Activated CD4-positive, alpha-beta T cell treated with anti-CD3 and anti-CD28 coated beads for 36 hours (primary cell): ENCODE data around the gene NFATC1. TPM values are rescaled to one million over a fixed set of nuclear protein-coding genes. Genes with fewer than 3 reads are reported as not detected.
"Not testable (repeated sequence)": the region's sequence is repeated elsewhere in the genome, so short reads cannot be mapped to it uniquely, and the experiment has no call there.

ENCODE experiments used
- ATAC-seq: fragments of 200-7000 bp; cut with Tn5 transposase; one replicate; pipeline ENCODE4 v1.10.0; 2021; ENCODE audit warnings: mild to moderate bottlenecking, moderate library complexity
- CTCF ChIA-PET: fragments of 350-600 bp; sonication (Branson Sonifier 250); formaldehyde crosslinking; loops from one replicate; lab custom pipeline; 2021; ENCODE audit warnings: antibody characterized with exemption; lab: Charles Lee
- POLR2A ChIA-PET: fragments of 350-600 bp; sonication (Branson Sonifier 250); formaldehyde crosslinking; loops from one replicate; lab custom pipeline; 2021; ENCODE audit warnings: antibody characterized with exemption, inconsistent platforms; lab: Charles Lee
- DNase-seq: peaks from one replicate; pipeline ENCODE4 v3.0.0-alpha.2; 2020
- H3K27ac Mint-ChIP-seq: one replicate; pipeline ENCODE4 v1.8.0; 2021; ENCODE audit warnings: mixed read lengths
- H3K27me3 Mint-ChIP-seq: one replicate; pipeline ENCODE4 v1.8.0; 2021; ENCODE audit warnings: mixed read lengths
- H3K36me3 Mint-ChIP-seq: one replicate; pipeline ENCODE4 v1.8.0; 2021; ENCODE audit warnings: low read depth, mixed read lengths
- H3K4me1 Mint-ChIP-seq: one replicate; pipeline ENCODE4 v1.8.0; 2021; ENCODE audit warnings: mixed read lengths
- H3K4me3 Mint-ChIP-seq: one replicate; pipeline ENCODE4 v1.8.0; 2021; ENCODE audit warnings: mild to moderate bottlenecking, moderate library complexity, mixed read lengths
- H3K9me3 Mint-ChIP-seq: one replicate; pipeline ENCODE4 v1.8.0; 2021; ENCODE audit warnings: low read depth, mixed read lengths
- intact Hi-C, 2 experiments: fragments of 100-400 bp; cut with DNase I in 1 of 2; cut with micrococcal nuclease in 1 of 2; formaldehyde crosslinking; loops; one replicate each; pipeline versions ENCODE4 v1.14.2 to v1.15.1; 2022 to 2024; cut with DNase I, micrococcal nuclease
- total RNA-seq, 2 experiments: library from RNA; stranded (reverse); gene quantifications; one replicate each; pipeline ENCODE4 v1.2.3, GENCODE V29; 2021

The NFATC1 gene
- total RNA-seq, 2 experiments from 2014 or later = 96.0 to 104 TPM

GRCh38 chr18:79502782-79503181 lies 107.1 kb downstream of the NFATC1 start:
- ChIA-PET POLR2A (no interaction called here), CTCF (no interaction called here)
- H3K4me3 Mint-ChIP-seq = no peak overlapping the region
- H3K36me3 Mint-ChIP-seq = peaks cover 43% of the 10 kb centered on the region
- intact Hi-C loops = no loop called here
- peak; percentile 16 for ATAC-seq
- H3K4me1 Mint-ChIP-seq = peaks cover 61% of the 10 kb centered on the region
- H3K9me3 Mint-ChIP-seq = peaks cover 25% of the 10 kb centered on the region
- H3K27ac Mint-ChIP-seq = peak overlapping the region; percentile 45
- no peaks in the 10 kb centered on the region for H3K27me3 Mint-ChIP-seq
- DNase-seq = peak; percentile 28

- CTCF ChIA-PET = interaction anchor here (1.2 kb wide), 1 partner anchor 105 kb away, joined by 3 read pairs; no protein-coding TSS in a partner anchor
- POLR2A ChIA-PET = interaction anchor here (1.0 kb wide), 1 partner anchor 20 kb away, joined by 5 read pairs; no protein-coding TSS in a partner anchor
- Mint-ChIP-seq H3K4me1 (peaks cover 67% of the 10 kb centered on the region), H3K36me3 (peaks cover 42% of the 10 kb centered on the region), H3K27me3 (no peaks in the 10 kb centered on the region), H3K9me3 (peaks cover 19% of the 10 kb centered on the region), H3K4me3 (no peak overlapping the region), H3K27ac (no peak overlapping the region)
- intact Hi-C loops = no loop called here
- ATAC-seq (no peak), DNase-seq (peak; percentile 6)
These were observed 107.7 kb downstream of the NFATC1 start for GRCh38 chr18:79503406-79503805.

DNA sequence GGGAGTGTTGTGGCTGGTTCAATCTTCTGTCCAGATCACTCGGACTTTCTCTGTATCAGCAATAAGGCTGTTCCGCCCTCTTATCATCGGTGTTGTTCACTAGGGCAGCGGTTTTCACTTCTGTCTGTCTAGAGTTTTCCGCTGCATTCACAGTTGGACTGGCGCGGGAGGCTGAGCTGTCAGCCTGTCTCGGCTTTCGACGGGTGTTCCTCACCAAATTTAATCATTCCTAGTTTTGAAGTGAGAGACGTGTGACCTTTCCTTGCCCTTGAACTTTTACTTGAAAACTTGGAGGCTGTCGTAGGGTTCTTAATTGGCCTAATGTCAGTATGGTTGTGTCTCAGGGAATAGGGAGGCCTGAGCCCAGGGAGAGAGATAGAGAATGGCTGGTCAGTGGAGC lies 108.3 kb downstream of the NFATC1 start:
- H3K27ac Mint-ChIP-seq = peak overlapping the region; percentile 77
- ChIA-PET CTCF (interaction anchor here (0.8 to 1.4 kb wide), 4 partner anchors 8 to 106 kb away, joined by 3 to 5 read pairs (median 4); no protein-coding TSS in a partner anchor), POLR2A (interaction anchor here (1.0 to 1.1 kb wide), 2 partner anchors 16 to 19 kb away, joined by 5 read pairs; no protein-coding TSS in a partner anchor)
- DNase-seq = peak; percentile 48
- H3K36me3 Mint-ChIP-seq = peaks cover 38% of the 10 kb centered on the region
- no peak overlapping the region for H3K4me3 Mint-ChIP-seq
- peaks cover 71% of the 10 kb centered on the region for H3K4me1 Mint-ChIP-seq
- peak; percentile 37 for ATAC-seq
- peaks cover 14% of the 10 kb centered on the region for H3K9me3 Mint-ChIP-seq
- no peaks in the 10 kb centered on the region for H3K27me3 Mint-ChIP-seq
- intact Hi-C loops = loop anchor here in 1 of 2 experiments (1.0 kb wide), 1 partner anchor 19 kb away; no protein-coding TSS in a partner anchor

DNA sequence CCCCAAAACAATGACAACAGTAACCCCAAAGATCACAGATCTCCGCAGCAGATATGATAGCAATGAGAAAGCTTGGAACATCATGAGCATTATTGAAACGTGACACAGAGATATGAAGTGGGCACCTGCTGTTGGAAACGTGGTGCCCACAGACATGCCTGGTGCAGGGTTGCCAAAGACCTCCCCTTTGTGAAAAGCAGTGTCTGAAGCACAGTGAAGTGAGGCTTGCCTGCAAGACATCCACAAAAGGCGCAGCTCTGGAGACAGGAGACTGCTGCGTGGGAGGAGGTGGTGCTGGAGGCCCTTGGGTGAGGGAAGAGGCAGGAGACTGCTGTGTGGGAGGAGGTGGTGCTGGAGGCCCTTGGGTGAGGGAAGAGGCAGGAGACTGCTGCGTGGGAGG lies 108.8 kb downstream of the NFATC1 start:
- H3K36me3 Mint-ChIP-seq = peaks cover 34% of the 10 kb centered on the region
- CTCF ChIA-PET = interaction anchor here (0.8 to 1.4 kb wide), 4 partner anchors 8 to 106 kb away, joined by 3 to 5 read pairs (median 4); no protein-coding TSS in a partner anchor
- not testable (repeated sequence) for H3K4me3 Mint-ChIP-seq, H3K27me3 Mint-ChIP-seq
- peak overlapping the region; percentile 77 for H3K27ac Mint-ChIP-seq
- H3K4me1 Mint-ChIP-seq = peaks cover 67% of the 10 kb centered on the region
- POLR2A ChIA-PET = interaction anchor here (1.0 to 1.1 kb wide), 2 partner anchors 16 to 19 kb away, joined by 5 read pairs; no protein-coding TSS in a partner anchor
- DNase-seq (peak; percentile 60), ATAC-seq (peak; percentile 54)
- H3K9me3 Mint-ChIP-seq = peaks cover 10% of the 10 kb centered on the region
- intact Hi-C loops = loop anchor here in 1 of 2 experiments (1.0 kb wide), 1 partner anchor 19 kb away; no protein-coding TSS in a partner anchor

- peak overlapping the region; percentile 88 for H3K27ac Mint-ChIP-seq
- H3K27me3 Mint-ChIP-seq, CTCF ChIA-PET, POLR2A ChIA-PET, ATAC-seq, intact Hi-C loops, H3K9me3 Mint-ChIP-seq, H3K4me3 Mint-ChIP-seq: not testable (repeated sequence)
- H3K36me3 Mint-ChIP-seq = peaks cover 35% of the 10 kb centered on the region
- peaks cover 65% of the 10 kb centered on the region for H3K4me1 Mint-ChIP-seq
- peak; percentile 4 for DNase-seq
These were observed 109.7 kb downstream of the NFATC1 start for GRCh38 chr18:79505465-79505864.

DNA sequence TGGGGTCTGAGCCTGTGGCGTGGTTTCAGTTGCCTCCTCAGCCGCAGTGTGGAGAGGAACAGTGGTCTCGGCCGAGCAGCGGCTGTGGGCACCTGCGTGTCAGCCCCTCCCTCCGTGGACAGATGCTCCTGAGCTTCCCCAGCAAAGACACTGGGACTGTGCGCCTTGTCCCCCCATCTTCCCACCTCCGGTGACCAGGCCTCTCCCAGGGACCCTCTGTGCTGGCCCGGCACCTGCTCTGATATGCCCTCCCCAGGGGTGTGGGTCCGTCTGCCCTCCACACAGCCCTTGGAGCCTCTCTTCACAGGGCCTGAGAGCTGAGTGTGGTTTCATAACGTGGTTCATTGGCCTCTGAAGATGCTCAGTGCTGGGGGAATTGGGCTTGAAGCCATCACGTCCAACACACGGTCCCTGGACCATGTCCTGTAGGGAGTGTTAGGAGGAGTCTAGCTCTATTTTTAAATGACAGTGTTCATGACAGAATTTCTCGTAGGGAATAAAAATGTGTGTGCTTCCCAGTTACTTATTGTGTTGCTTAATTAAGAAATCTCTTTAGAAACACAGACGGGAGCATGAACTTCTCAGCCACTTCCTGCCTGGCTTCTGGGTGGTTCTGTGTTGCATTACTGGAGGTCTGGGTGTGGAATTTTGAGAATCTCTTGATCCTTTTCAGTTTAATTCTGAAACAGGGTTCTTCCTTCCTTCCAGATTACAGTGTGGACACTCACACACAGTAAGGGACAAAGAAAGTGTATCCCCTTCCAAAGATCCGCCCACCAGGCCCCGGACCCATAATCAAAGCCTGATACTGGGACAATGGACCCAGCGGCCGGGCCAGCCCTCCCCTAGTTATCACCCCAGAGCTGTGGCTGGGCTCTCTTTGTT lies 110.7 kb downstream of the NFATC1 start:
- Mint-ChIP-seq H3K27me3 (no peaks in the 10 kb centered on the region), H3K4me1 (peaks cover 63% of the 10 kb centered on the region), H3K9me3 (no peaks in the 10 kb centered on the region), H3K4me3 (peak overlapping the region; percentile 60), H3K36me3 (peaks cover 31% of the 10 kb centered on the region), H3K27ac (peak overlapping the region; percentile 88)
- DNase-seq (peak; percentile 5), ATAC-seq (peak; percentile 1)
- intact Hi-C loops = loop anchor here (1.0 to 2.0 kb wide), 3 partner anchors 10 to 16 kb away; no protein-coding TSS in a partner anchor
- POLR2A ChIA-PET = interaction anchor here (2.8 kb wide), 1 partner anchor 17 kb away, joined by 14 read pairs; no protein-coding TSS in a partner anchor
- CTCF ChIA-PET = interaction anchor here (1.0 to 1.4 kb wide), 4 partner anchors 10 to 128 kb away, joined by 3 to 10 read pairs (median 4); no protein-coding TSS in a partner anchor

DNA sequence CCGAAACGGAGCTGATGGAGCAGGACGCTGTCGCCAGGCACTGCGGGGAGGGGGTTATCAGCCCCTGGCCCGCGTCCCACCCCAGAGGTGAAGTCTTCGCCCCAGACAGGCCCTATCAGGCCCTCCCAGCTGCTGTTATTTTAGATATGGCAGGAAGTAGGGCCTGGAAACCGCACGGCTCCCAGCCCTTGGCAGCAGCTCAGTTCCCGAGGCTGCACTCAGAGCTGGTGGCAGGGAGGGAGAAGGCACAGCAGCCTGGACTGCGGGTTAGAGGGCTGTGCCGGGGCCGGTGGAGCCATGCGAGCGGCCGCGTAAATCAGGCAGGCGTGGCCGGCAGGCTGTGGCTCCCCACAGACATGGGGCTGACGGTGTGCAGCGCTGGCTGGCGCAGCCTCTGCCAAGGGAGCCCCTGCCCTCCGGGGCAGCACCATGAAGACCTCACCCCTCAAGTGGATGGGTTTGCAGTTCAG lies 111.4 kb downstream of the NFATC1 start:
- H3K9me3 Mint-ChIP-seq = no peaks in the 10 kb centered on the region
- peaks cover 35% of the 10 kb centered on the region for H3K36me3 Mint-ChIP-seq
- ChIA-PET POLR2A (interaction anchor here (0.6 to 2.8 kb wide), 2 partner anchors 16 to 25 kb away, joined by 3 to 14 read pairs; no protein-coding TSS in a partner anchor), CTCF (interaction anchor here (0.7 to 1.4 kb wide), 6 partner anchors 10 to 128 kb away, joined by 3 to 10 read pairs (median 3); no protein-coding TSS in a partner anchor)
- peak overlapping the region; percentile 60 for H3K4me3 Mint-ChIP-seq
- peak overlapping the region; percentile 88 for H3K27ac Mint-ChIP-seq
- intact Hi-C loops = loop anchor here (1.0 to 2.0 kb wide), 3 partner anchors 9 to 16 kb away; no protein-coding TSS in a partner anchor
- ATAC-seq (peak; percentile 38), DNase-seq (peak; percentile 51)
- peaks cover 61% of the 10 kb centered on the region for H3K4me1 Mint-ChIP-seq
- no peaks in the 10 kb centered on the region for H3K27me3 Mint-ChIP-seq

GRCh38 chr18:79507546-79508480 lies 112.1 kb downstream of the NFATC1 start:
- peak overlapping the region; percentile 88 for H3K27ac Mint-ChIP-seq
- intact Hi-C loops = loop anchor here (1.0 to 2.0 kb wide), 3 partner anchors 8 to 16 kb away; no protein-coding TSS in a partner anchor
- CTCF ChIA-PET = interaction anchor here (0.7 to 2.1 kb wide), 7 partner anchors 9 to 129 kb away, joined by 3 to 10 read pairs (median 4); no protein-coding TSS in a partner anchor
- ATAC-seq (peak; percentile 15), DNase-seq (peak; percentile 56)
- H3K27me3 Mint-ChIP-seq = no peaks in the 10 kb centered on the region
- POLR2A ChIA-PET = interaction anchor here (0.6 to 2.8 kb wide), 3 partner anchors 9 to 25 kb away, joined by 3 to 14 read pairs (median 3); no protein-coding TSS in a partner anchor
- H3K36me3 Mint-ChIP-seq = peaks cover 39% of the 10 kb centered on the region
- H3K4me1 Mint-ChIP-seq = peaks cover 54% of the 10 kb centered on the region
- no peaks in the 10 kb centered on the region for H3K9me3 Mint-ChIP-seq
- H3K4me3 Mint-ChIP-seq = peak overlapping the region; percentile 60

DNA sequence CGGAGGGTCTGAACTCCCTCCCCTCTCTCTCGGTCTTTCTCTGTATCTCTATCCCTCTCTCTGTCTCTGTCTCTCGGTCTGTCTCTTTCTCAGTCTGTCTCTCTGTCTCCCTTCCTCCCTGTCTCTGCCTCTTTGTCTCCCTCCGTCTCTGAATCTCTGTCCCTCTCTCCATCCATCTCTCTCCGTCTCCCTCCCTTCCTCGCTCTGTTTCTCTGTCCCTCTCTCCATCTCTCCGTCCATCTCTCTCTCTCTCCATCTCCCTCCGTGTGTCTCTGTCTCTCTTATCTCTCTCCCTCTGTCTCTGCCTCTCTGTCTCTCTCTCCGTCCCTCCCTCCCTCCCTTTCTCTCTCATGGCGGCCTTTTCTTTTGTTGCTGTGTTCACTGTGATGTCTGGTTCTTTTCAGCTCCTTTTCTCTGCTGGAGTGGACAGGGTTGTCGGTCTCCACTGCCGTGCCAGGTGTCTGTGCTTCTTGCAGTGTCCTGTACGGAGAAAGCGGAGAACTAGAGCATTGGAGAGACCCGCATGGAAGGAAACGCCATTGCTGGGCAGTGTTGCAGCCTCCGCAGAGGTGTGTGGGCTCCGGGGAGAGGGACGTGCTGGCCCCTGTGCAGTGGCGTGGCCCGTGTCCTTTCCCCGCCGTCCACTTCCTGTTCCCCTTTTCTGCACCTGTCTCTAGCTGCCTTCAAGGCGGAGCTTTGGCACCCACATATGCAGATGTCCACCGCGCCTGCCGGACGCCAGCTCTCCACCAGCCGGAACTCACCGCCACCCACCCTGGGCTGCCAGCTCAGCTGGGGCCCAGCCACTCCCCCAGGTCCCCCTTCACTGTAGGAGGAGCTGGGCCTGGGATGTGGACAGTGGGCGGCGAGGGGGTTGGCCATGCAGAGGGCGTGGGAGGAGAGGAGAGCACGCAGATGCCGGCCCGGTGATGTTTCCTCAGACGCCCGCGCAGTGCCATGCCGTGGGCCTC lies 113.1 kb downstream of the NFATC1 start:
- Mint-ChIP-seq H3K4me3 (peak overlapping the region; percentile 60), H3K9me3 (no peaks in the 10 kb centered on the region), H3K4me1 (peaks cover 47% of the 10 kb centered on the region), H3K27me3 (no peaks in the 10 kb centered on the region), H3K36me3 (peaks cover 49% of the 10 kb centered on the region), H3K27ac (peak overlapping the region; percentile 88)
- DNase-seq (peak; percentile 4), ATAC-seq (no peak)
- intact Hi-C loops = no loop called here
- POLR2A ChIA-PET = interaction anchor here (0.5 to 2.8 kb wide), 2 partner anchors 15 to 113 kb away, joined by 3 to 14 read pairs; partner anchors contain the start of gene NFATC1
- CTCF ChIA-PET = interaction anchor here (0.6 to 2.1 kb wide), 5 partner anchors 8 to 130 kb away, joined by 3 to 5 read pairs (median 3); no protein-coding TSS in a partner anchor
